Breast epithelium (tissue), 3 donors: Measurements from ENCODE around the gene DCAKD.

Experiments used
- POLR2A ChIP-seq: fragments of 450-650 bp; IDR thresholded peaks from one replicate; pipeline ENCODE4 v1.6.1; 2016; ENCODE audit warnings: antibody characterized with exemption, mild to moderate bottlenecking, moderate library complexity
- POLR2AphosphoS5 ChIP-seq, 3 donors: sonication (generic); formaldehyde crosslinking; IDR thresholded peaks; one replicate each; pipeline ENCODE4 v1.6.1; 2017; ENCODE audit warnings: antibody characterized with exemption in 3 of 3

- TF ChIP-seq POLR2A: no peak
- TF ChIP-seq POLR2AphosphoS5 (IDR thresholded peaks at IDR 0.05): no peak
Measured at GRCh38 chr17:45042346-45043120, 8.9 kb downstream of the DCAKD start.
